Panc1 (cell line): Measurements from ENCODE around the gene SIN3B. TPM values are rescaled to one million over a fixed set of nuclear protein-coding genes. Genes with fewer than 3 reads are reported as not detected.

Source experiments
- ATAC-seq: fragments of 200-7000 bp; cut with Tn5 transposase; 2 replicates; pipeline ENCODE4 v1.9.1; 2020; ENCODE audit warnings: mild to moderate bottlenecking, moderate library complexity
- BruUV-seq: library from RNA; stranded (reverse); fragments of 400-500 nt; replicated peaks from 2 replicates; lab custom pipeline; 2021; lab: Mats Ljungman, UMichigan
- CTCF ChIA-PET: fragments of 300-600 bp; sonication (Branson Sonifier 250); formaldehyde crosslinking; loops from one replicate; lab custom pipeline; 2022; ENCODE audit warnings: antibody characterized with exemption; lab: Charles Lee
- POLR2A ChIA-PET: fragments of 300-600 bp; sonication (Branson Sonifier 250); formaldehyde crosslinking; loops from one replicate; lab custom pipeline; 2022; ENCODE audit warnings: antibody characterized with exemption; lab: Charles Lee
- DNase-seq: peaks from one replicate; pipeline ENCODE4 v3.0.0-alpha.2; 2010; ENCODE audit warnings: low read depth, low spot score
- H3K27ac ChIP-seq: 2 replicates; pipeline ENCODE4 v1.5.1; 2011; ENCODE audit warnings: mild to moderate bottlenecking, low read length, inconsistent platforms
- H3K27me3 ChIP-seq: fragments of 200-500 bp; sonication (Bioruptor generic); 2 replicates; pipeline ENCODE4 v1.6.0; 2014; ENCODE audit warnings: low read length, inconsistent platforms; ENCODE audit not compliant: control insufficient read depth, insufficient read depth
- H3K36me3 ChIP-seq: fragments of 200-500 bp; sonication (Bioruptor generic); 2 replicates; pipeline ENCODE4 v1.5.1; 2014; ENCODE audit warnings: inconsistent platforms, mild to moderate bottlenecking, low read length, moderate library complexity; ENCODE audit not compliant: control insufficient read depth, insufficient read depth
- H3K4me1 ChIP-seq: 2 replicates; pipeline ENCODE4 v1.5.1; 2011; ENCODE audit warnings: inconsistent platforms, mild to moderate bottlenecking, low read length, moderate library complexity; ENCODE audit not compliant: control insufficient read depth, insufficient read depth
- H3K4me3 ChIP-seq, 2 experiments: 2 replicates each; pipeline ENCODE4 v1.5.1; 2011 to 2012; ENCODE audit warnings: low read depth in 2 of 2, low read length in 2 of 2, mild to moderate bottlenecking in 2 of 2, inconsistent platforms in 1 of 2, moderate library complexity in 1 of 2
- H3K9me3 ChIP-seq: fragments of 200-500 bp; sonication (Bioruptor generic); 2 replicates; pipeline ENCODE4 v1.5.1; 2014; ENCODE audit warnings: low read depth, mild to moderate bottlenecking, inconsistent platforms, low read length, moderate library complexity; ENCODE audit not compliant: control insufficient read depth, insufficient read depth
- CTCF ChIP-seq: fragments of 450-650 bp; IDR thresholded peaks from 2 replicates; pipeline ENCODE4 v1.5.1; 2017; ENCODE audit warnings: mild to moderate bottlenecking
- POLR2AphosphoS5 ChIP-seq: IDR thresholded peaks from 2 replicates; pipeline ENCODE4 v1.6.1; 2012; ENCODE audit warnings: mild to moderate bottlenecking, low read depth, low read length, moderate library complexity
- REST ChIP-seq, 2 experiments: IDR thresholded peaks; 2 replicates each; pipeline ENCODE4 v1.6.1; 2011 to 2012; ENCODE audit warnings: low read depth in 2 of 2, control low read depth in 1 of 2, low read length in 1 of 2, mild to moderate bottlenecking in 1 of 2, moderate library complexity in 1 of 2; ENCODE audit not compliant: insufficient read depth in 1 of 2
- SIN3A ChIP-seq: IDR thresholded peaks from 2 replicates; pipeline ENCODE4 v1.6.1; 2012; ENCODE audit warnings: low read depth, mild to moderate bottlenecking, low read length, moderate library complexity, borderline replicate concordance; ENCODE audit not compliant: insufficient read depth
- TCF7L2 ChIP-seq: IDR thresholded peaks from 2 replicates; pipeline ENCODE4 v1.6.1; 2011; ENCODE audit warnings: mild to moderate bottlenecking, low read depth, low read length, inconsistent platforms
- in situ Hi-C: cut with HindIII; loops from 2 replicates; pipeline ENCODE4 v1.10.0; 2016; ENCODE audit warnings: low sequenced_read_pairs, low pct_unique_long_range_greater_than_20kb
- intact Hi-C: fragments of 100-400 bp; cut with micrococcal nuclease; formaldehyde crosslinking; loops from one replicate; pipeline ENCODE4 v1.10.0; 2022; ENCODE audit not compliant: unreplicated experiment
- total RNA-seq: library from RNA; stranded (reverse); gene quantifications from one replicate; pipeline ENCODE4 v1.2.1, GENCODE V29; 2021; ENCODE audit not compliant: unreplicated experiment

Gene SIN3B
- total RNA-seq, 1 experiment from 2014 or later: 47.0 TPM

DNA sequence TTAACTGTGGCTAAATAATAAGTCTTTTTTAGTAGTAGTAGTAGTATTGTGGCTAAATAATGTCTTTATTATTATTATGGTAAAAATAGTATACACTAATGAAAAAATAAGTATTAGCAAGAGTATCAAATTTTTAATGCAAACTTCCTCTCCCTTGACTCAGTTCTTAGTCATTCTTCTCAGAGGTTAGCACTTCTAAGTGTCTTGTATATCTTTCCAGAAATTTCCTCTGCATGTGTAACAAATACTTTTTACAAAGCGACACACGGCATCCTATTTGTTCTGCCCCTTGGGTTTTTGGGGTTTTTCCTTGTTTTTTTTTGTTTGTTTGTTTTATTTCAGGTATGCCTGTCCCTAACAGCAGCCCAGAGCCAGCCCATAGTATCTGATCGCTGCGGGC lies 20.9 kb downstream of the SIN3B start:
- no peak overlapping the region for H3K27ac ChIP-seq
- DNase-seq (no peak), ATAC-seq (no peak)
- no TSS peak for BruUV-seq
- no peaks in the 10 kb centered on the region for H3K9me3 ChIP-seq
- no peaks in the 10 kb centered on the region for H3K4me1 ChIP-seq
- CTCF ChIA-PET: no interaction called here
- H3K4me3 ChIP-seq: no peak overlapping the region
- H3K27me3 ChIP-seq: no peaks in the 10 kb centered on the region
- in situ Hi-C loops: no loop called here
- peaks cover 2% of the 10 kb centered on the region for H3K36me3 ChIP-seq
- POLR2A ChIA-PET: interaction anchor here (0.5 kb wide), 1 partner anchor 100 kb away, joined by 3 read pairs; no protein-coding TSS in a partner anchor
- intact Hi-C loops: no loop called here
- TF ChIP-seq CTCF: no peak
- TF ChIP-seq SIN3A: no peak
- no peak for TF ChIP-seq TCF7L2
- no peak for TF ChIP-seq REST (IDR thresholded peaks at IDR 0.05; ENCODE audit: insufficient read depth in 1 of 2, low read depth in 2 of 2, low read length in 1 of 2)
- no peak for TF ChIP-seq POLR2AphosphoS5

DNA sequence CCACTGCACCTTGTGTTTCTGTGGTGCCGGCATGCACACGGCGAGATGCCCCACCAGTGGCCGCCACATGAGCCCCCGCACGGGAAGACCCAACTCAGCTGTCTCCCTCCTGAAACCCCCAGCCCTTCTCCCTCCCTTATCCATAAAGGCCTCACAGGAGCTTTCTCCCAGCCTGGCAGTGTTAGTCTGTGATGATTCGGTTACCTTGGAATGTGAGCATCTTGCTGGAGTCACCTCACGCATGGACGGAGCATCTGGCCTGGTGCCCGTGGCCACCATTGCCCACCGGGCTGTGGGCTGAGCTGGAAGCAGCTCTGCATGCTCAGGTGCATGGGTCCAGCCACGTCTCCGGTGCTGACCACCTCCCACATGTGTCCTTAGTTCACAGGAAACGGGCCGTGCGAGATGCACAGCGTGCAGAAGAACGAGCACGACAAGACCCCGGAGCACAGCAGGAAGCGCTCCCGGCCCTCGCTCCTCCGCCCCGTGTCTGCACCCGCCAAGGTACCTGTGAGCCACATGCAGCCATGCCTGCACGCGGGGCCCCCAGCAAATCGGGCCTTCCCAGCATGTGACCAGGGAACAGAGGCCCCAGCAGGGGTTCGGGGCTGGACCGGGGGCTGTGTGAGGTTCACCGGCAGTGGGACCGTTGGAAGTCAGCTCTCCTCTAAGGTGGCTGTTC lies 22.0 kb downstream of the SIN3B start:
- Histone ChIP-seq H3K27me3 (no peaks in the 10 kb centered on the region), H3K9me3 (no peaks in the 10 kb centered on the region), H3K4me1 (no peaks in the 10 kb centered on the region), H3K4me3 (no peak overlapping the region), H3K36me3 (peaks cover 2% of the 10 kb centered on the region), H3K27ac (no peak overlapping the region)
- no peak for DNase-seq
- in situ Hi-C loops: no loop called here
- ChIA-PET POLR2A (no interaction called here), CTCF (no interaction called here)
- TF ChIP-seq POLR2AphosphoS5 (no peak), SIN3A (no peak), REST (IDR thresholded peaks at IDR 0.05; ENCODE audit: insufficient read depth in 1 of 2, low read depth in 2 of 2, low read length in 1 of 2) (no peak), TCF7L2 (no peak), CTCF (no peak)
- no peak for ATAC-seq
- BruUV-seq: no TSS peak
- intact Hi-C loops: no loop called here
